ENCODE results near the gene GDF15.

DNA sequence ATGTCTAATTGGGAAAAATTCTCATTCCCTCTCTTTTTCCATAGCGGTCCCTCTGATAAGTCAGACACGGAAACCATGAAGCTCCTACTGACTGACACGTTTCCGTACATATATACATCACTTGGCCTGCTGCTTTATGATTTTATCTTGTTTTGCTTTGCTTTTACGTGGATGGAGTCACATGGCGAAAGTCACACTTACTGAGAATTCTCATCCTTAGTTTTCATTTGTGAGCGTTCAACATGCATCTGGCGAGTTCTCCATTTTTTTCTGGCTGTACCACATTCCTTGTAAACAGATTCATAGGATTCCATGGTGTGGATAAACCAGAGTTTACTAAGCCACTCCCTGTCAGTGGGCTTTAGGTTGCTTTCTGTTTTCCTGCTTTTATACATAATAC lies 24.3 kb upstream of the GDF15 start:
- TF ChIP-seq, protein P1, sequence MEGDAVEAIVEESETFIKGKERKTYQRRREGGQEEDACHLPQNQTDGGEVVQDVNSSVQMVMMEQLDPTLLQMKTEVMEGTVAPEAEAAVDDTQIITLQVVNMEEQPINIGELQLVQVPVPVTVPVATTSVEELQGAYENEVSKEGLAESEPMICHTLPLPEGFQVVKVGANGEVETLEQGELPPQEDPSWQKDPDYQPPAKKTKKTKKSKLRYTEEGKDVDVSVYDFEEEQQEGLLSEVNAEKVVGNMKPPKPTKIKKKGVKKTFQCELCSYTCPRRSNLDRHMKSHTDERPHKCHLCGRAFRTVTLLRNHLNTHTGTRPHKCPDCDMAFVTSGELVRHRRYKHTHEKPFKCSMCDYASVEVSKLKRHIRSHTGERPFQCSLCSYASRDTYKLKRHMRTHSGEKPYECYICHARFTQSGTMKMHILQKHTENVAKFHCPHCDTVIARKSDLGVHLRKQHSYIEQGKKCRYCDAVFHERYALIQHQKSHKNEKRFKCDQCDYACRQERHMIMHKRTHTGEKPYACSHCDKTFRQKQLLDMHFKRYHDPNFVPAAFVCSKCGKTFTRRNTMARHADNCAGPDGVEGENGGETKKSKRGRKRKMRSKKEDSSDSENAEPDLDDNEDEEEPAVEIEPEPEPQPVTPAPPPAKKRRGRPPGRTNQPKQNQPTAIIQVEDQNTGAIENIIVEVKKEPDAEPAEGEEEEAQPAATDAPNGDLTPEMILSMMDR (optimal IDR thresholded peaks at IDR 0.05 in 1 of 3, IDR thresholded peaks at IDR 0.05 in 1 of 3, conservative IDR thresholded peaks at IDR 0.05 in 1 of 3; ENCODE audit: extremely low read depth in 1 of 3, insufficient read depth in 2 of 3, low read length in 3 of 3), result no peak
- TF ChIP-seq EZH2 (IDR thresholded peaks at IDR 0.05; ENCODE audit: low read length), result no peak

Data from keratinocyte (primary cell).